Measurements from ENCODE around the gene FAM53B.

DNA sequence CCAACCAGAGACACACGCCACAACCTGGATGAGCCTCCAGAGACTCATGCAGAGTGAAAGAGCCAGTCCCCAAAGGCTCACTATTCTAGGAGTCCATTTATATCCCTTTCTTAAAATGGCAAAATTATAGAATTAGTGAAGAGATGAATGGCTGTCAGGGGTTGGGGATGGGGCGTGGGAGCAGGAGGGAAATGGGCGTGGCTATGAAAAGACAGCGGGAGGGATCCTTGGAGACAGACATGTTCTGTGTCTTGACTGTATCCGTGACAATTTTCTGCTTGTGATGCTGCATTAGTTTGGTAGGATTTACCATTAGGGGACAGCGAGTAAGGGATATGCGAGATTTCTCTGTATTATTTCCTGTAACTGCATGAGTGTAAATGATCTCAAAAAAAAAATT is 33.0 kb downstream of the FAM53B start:
- TF ChIP-seq GATA2 (IDR thresholded peaks at IDR 0.05; ENCODE audit: low read depth, low read length) = no peak
- no peak for TF ChIP-seq GATA3 (IDR thresholded peaks at IDR 0.05; ENCODE audit: low read depth, low read length)

All from SH-SY5Y (cell line).